ENCODE results near the gene EXOC4. TPM values are rescaled to one million over a fixed set of nuclear protein-coding genes. Genes with fewer than 3 reads are reported as not detected.

EXOC4 gene
- total RNA-seq, 1 experiment from 2014 or later: 75.8 TPM

- Histone ChIP-seq H2AFZ (ENCODE audit: low read length) (no peak overlapping the region), H2BK12ac (ENCODE audit: insufficient read length, low read depth, low read length) (no peak overlapping the region), H3K9me3 (ENCODE audit: control insufficient read depth, low read depth, low read length) (no peaks in the 10 kb centered on the region), H3K79me1 (ENCODE audit: insufficient read depth, low read depth, low read length, poor library complexity, severe bottlenecking) (no peaks in the 10 kb centered on the region), H2BK20ac (ENCODE audit: low read depth, low read length, poor library complexity, severe bottlenecking) (no peak overlapping the region), H3K27ac (ENCODE audit: insufficient read length, low read depth, low read length) (no peak overlapping the region), H4K8ac (replicated peaks; ENCODE audit: insufficient read length, low read depth, low read length) (no peak overlapping the region), H3K4me1 (ENCODE audit: insufficient read depth, low read length) (peaks cover 2% of the 10 kb centered on the region; the same call in 1 of the 2 replicates), H2AK5ac (ENCODE audit: insufficient read length, low read length) (no peak overlapping the region), H3K18ac (ENCODE audit: insufficient read length, low read depth, low read length) (no peak overlapping the region), H3K23me2 (ENCODE audit: insufficient read length, low read depth, low read length, poor library complexity, severe bottlenecking) (no peaks in the 10 kb centered on the region), H2BK120ac (ENCODE audit: low read depth, low read length, poor library complexity, severe bottlenecking) (no peak overlapping the region), H3K23ac (ENCODE audit: insufficient read length, low read depth, low read length) (no peak overlapping the region), H3K9ac (ENCODE audit: extremely low read depth, insufficient read length, low read length) (no peak overlapping the region), H4K20me1 (ENCODE audit: control insufficient read depth, insufficient read depth, insufficient read length) (no peaks in the 10 kb centered on the region), H3K27me3 (ENCODE audit: insufficient read depth, low read length) (no peaks in the 10 kb centered on the region), H3K4me2 (ENCODE audit: insufficient read depth, insufficient read length, low read length) (no peak overlapping the region), H3K14ac (ENCODE audit: insufficient read depth, low read length) (no peak overlapping the region), H2BK15ac (ENCODE audit: low read depth, low read length) (no peak overlapping the region), H3K56ac (ENCODE audit: insufficient read length, low read depth, low read length) (no peak overlapping the region), H4K5ac (ENCODE audit: insufficient read length, low read depth, low read length) (no peak overlapping the region), H2BK5ac (ENCODE audit: insufficient read length, low read length) (no peak overlapping the region), H3K79me2 (ENCODE audit: insufficient read depth, low read length) (no peaks in the 10 kb centered on the region), H3T11ph (ENCODE audit: low read length) (no peak overlapping the region), H4K91ac (ENCODE audit: insufficient read length, low read depth, low read length) (no peak overlapping the region), H3K4ac (ENCODE audit: low read depth, low read length) (no peak overlapping the region)
- no peaks in the 10 kb centered on the region for H3K9me3 Mint-ChIP-seq
- no peaks in the 10 kb centered on the region for H3K36me3 Mint-ChIP-seq (ENCODE audit: insufficient read depth in 1 of 3, low read depth in 3 of 3)
- no CpG with 5 or more reads among the region's 6 CpGs for WGBS (ENCODE audit: extremely low coverage, insufficient read length, low lambda C conversion rate)
- H3K4me3 Mint-ChIP-seq: no peak overlapping the region
- no peak for DNase-seq
- H3K27ac Mint-ChIP-seq: no peak overlapping the region
- no peaks in the 10 kb centered on the region for H3K27me3 Mint-ChIP-seq (ENCODE audit: low read depth)
- TF ChIP-seq CTCF (conservative IDR thresholded peaks at IDR 0.05): no peak
- peaks cover 3% of the 10 kb centered on the region in 2 experiments; a peak in 2 of 4 replicates for H3K4me1 Mint-ChIP-seq
These were observed 303.7 kb downstream of the EXOC4 start for GRCh38 chr7:133556553-133556952.
